Transverse colon (tissue), 4 donors: ENCODE results near the gene OR2D2. TPM values are rescaled to one million over a fixed set of nuclear protein-coding genes. Genes with fewer than 3 reads are reported as not detected.
"Not testable (repeated sequence)": the region's sequence is repeated elsewhere in the genome, so short reads cannot be mapped to it uniquely, and the experiment has no call there.

ENCODE experiments used
- DNase-seq: peaks from one replicate; pipeline ENCODE4 v3.0.0-alpha.2; 2019
- H3K27ac ChIP-seq, 4 donors: fragments of 200-600 bp; sonication (generic); 2 replicates each; pipeline ENCODE4 v1.5.1; 2016 to 2018; ENCODE audit warnings: inconsistent platforms in 4 of 4
- H3K27me3 ChIP-seq: fragments of 200-600 bp; sonication (generic); 2 replicates; pipeline ENCODE4 v1.5.1; 2017; ENCODE audit warnings: inconsistent platforms
- H3K36me3 ChIP-seq, 4 donors: fragments of 200-600 bp; sonication (generic); 2 replicates each; pipeline ENCODE4 v1.5.1; 2017 to 2019; ENCODE audit warnings: inconsistent platforms in 4 of 4
- H3K4me1 ChIP-seq, 4 donors: fragments of 200-600 bp; sonication (generic); 2 replicates each; pipeline ENCODE4 v1.5.1; 2017 to 2020; ENCODE audit warnings: inconsistent platforms in 4 of 4
- H3K4me3 ChIP-seq, 4 donors: fragments of 200-600 bp; sonication (generic); 1 replicate in 1 of 4; 2 replicates in 3 of 4; pipeline versions ENCODE4 v1.5.1 to v1.6.1; 2017 to 2019; ENCODE audit warnings: inconsistent platforms in 4 of 4
- H3K9me3 ChIP-seq, 2 donors: fragments of 200-600 bp; sonication (generic); 2 replicates each; pipeline ENCODE4 v1.5.1; 2017 to 2019; ENCODE audit warnings: inconsistent platforms in 2 of 2
- CTCF ChIP-seq, 5 experiments: fragments of 200-600 bp in 3 of 5; fragments of 450-650 bp in 2 of 5; sonication (generic) in 3 of 5; IDR thresholded peaks; 1 replicate in 2 of 5; 2 replicates in 3 of 5; pipeline ENCODE4 v1.5.1; 2016 to 2017; ENCODE audit warnings: antibody characterized with exemption in 5 of 5, inconsistent platforms in 3 of 5, mild to moderate bottlenecking in 2 of 5, moderate library complexity in 1 of 5
- EP300 ChIP-seq: sonication (generic); formaldehyde crosslinking; IDR thresholded peaks from one replicate; pipeline ENCODE4 v1.6.1; 2017; ENCODE audit warnings: antibody characterized with exemption, low read depth
- POLR2A ChIP-seq: fragments of 450-650 bp; IDR thresholded peaks from one replicate; pipeline ENCODE4 v1.6.1; 2016; ENCODE audit warnings: antibody characterized with exemption, mild to moderate bottlenecking, moderate library complexity
- POLR2AphosphoS5 ChIP-seq, 3 donors: sonication (generic); formaldehyde crosslinking; IDR thresholded peaks; one replicate each; pipeline ENCODE4 v1.6.1; 2016; ENCODE audit warnings: antibody characterized with exemption in 3 of 3
- WGBS, 2 donors: methylation state at CpG; one replicate each; pipeline ENCODE4 v1.1.5; 2018; ENCODE audit warnings: low coverage in 1 of 2; 5-methylcytosine and 5-hydroxymethylcytosine counted together
- in situ Hi-C, 4 donors: fragments of 200-750 bp; cut with MboI; loops; one replicate each; pipeline versions ENCODE4 v1.15.0 to v1.15.1; 2017; ENCODE audit warnings: low sequenced_read_pairs in 3 of 4, low pct_ligation_motif_present in 1 of 4, low pct_unique_long_range_greater_than_20kb in 1 of 4
- intact Hi-C: fragments of 100-400 bp; cut with DNase I; formaldehyde crosslinking; loops from one replicate; pipeline ENCODE4 v1.15.1; 2023; ENCODE audit warnings: low total_unique reads
- total RNA-seq, 4 donors: library from RNA; depleted of rRNA; stranded (reverse); fragments of >200 nt; gene quantifications; one replicate each; pipeline ENCODE4 v1.1.0, GENCODE V29; 2016

The OR2D2 gene
- total RNA-seq, 4 donors from 2014 or later: 0.64 to 1.4 TPM; not detected in 2

GRCh38 chr11:6889835-6890234, 2.5 kb downstream of the OR2D2 start:
- no peak overlapping the region for H3K4me3 ChIP-seq
- 77 to 88% methylated on average over 1 of the region's 1 CpG for WGBS, 2 donors
- intact Hi-C loops: loop anchor here (5.0 kb wide), 1 partner anchor 932 kb away; no protein-coding TSS in a partner anchor
- TF ChIP-seq POLR2A (no peak), CTCF (IDR thresholded peaks at IDR 0.05) (no peak), EP300 (no peak), POLR2AphosphoS5 (IDR thresholded peaks at IDR 0.05) (no peak)
- no peaks in the 10 kb centered on the region for H3K27me3 ChIP-seq
- in situ Hi-C loops: no loop called here
- no peak overlapping the region for H3K27ac ChIP-seq
- DNase-seq: no peak
- no peaks in the 10 kb centered on the region for H3K4me1 ChIP-seq
- no peaks in the 10 kb centered on the region for H3K9me3 ChIP-seq
- H3K36me3 ChIP-seq: no peaks in the 10 kb centered on the region

GRCh38 chr11:6888830-6889229, 3.5 kb downstream of the OR2D2 start:
- TF ChIP-seq POLR2A: no peak
- no peak for TF ChIP-seq CTCF (IDR thresholded peaks at IDR 0.05)
- TF ChIP-seq POLR2AphosphoS5 (IDR thresholded peaks at IDR 0.05): no peak
- TF ChIP-seq EP300: no peak
- Histone ChIP-seq H3K4me3 (no peak overlapping the region), H3K36me3 (no peaks in the 10 kb centered on the region), H3K9me3 (no peaks in the 10 kb centered on the region), H3K27ac (no peak overlapping the region), H3K27me3 (no peaks in the 10 kb centered on the region), H3K4me1 (no peaks in the 10 kb centered on the region)
- 89% methylated on average over 4 of the region's 4 CpGs for WGBS, 2 donors
- intact Hi-C loops: loop anchor here (5.0 kb wide), 1 partner anchor 933 kb away; no protein-coding TSS in a partner anchor
- in situ Hi-C loops: no loop called here
- DNase-seq: no peak

GRCh38 chr11:6887711-6888110, 4.6 kb downstream of the OR2D2 start:
- H3K4me1 ChIP-seq, H3K27me3 ChIP-seq, H3K27ac ChIP-seq, H3K9me3 ChIP-seq, in situ Hi-C loops, DNase-seq, H3K4me3 ChIP-seq, H3K36me3 ChIP-seq: not testable (repeated sequence)
- 88 to 89% methylated on average over 5 of the region's 5 CpGs for WGBS, 2 donors
- intact Hi-C loops: loop anchor here (5.0 kb wide), 1 partner anchor 935 kb away; no protein-coding TSS in a partner anchor

- in situ Hi-C loops: no loop called here
- Histone ChIP-seq H3K27ac (no peak overlapping the region), H3K36me3 (no peaks in the 10 kb centered on the region), H3K27me3 (no peaks in the 10 kb centered on the region), H3K4me3 (no peak overlapping the region), H3K4me1 (no peaks in the 10 kb centered on the region), H3K9me3 (no peaks in the 10 kb centered on the region)
- no peak for TF ChIP-seq CTCF (IDR thresholded peaks at IDR 0.05)
- TF ChIP-seq POLR2A: no peak
- no peak for TF ChIP-seq POLR2AphosphoS5 (IDR thresholded peaks at IDR 0.05)
- no peak for TF ChIP-seq EP300
- intact Hi-C loops: no loop called here
- DNase-seq: no peak
Observed at GRCh38 chr11:6882751-6883150, 9.5 kb downstream of the OR2D2 start.

DNA sequence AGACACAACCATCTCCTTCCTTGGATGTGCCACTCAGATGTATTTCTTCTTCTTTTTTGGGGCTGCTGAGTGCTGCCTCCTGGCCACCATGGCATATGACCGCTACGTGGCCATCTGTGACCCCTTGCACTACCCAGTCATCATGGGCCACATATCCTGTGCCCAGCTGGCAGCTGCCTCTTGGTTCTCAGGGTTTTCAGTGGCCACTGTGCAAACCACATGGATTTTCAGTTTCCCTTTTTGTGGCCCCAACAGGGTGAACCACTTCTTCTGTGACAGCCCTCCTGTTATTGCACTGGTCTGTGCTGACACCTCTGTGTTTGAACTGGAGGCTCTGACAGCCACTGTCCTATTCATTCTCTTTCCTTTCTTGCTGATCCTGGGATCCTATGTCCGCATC, 15.4 kb downstream of the OR2D2 start:
- Histone ChIP-seq H3K27me3 (no peaks in the 10 kb centered on the region), H3K9me3 (no peaks in the 10 kb centered on the region), H3K4me1 (no peaks in the 10 kb centered on the region), H3K36me3 (no peaks in the 10 kb centered on the region), H3K4me3 (no peak overlapping the region), H3K27ac (no peak overlapping the region)
- DNase-seq: peak; percentile 12
- TF ChIP-seq CTCF (IDR thresholded peaks at IDR 0.05) (no peak), POLR2A (no peak), POLR2AphosphoS5 (IDR thresholded peaks at IDR 0.05) (no peak), EP300 (no peak)
- 80 to 96% methylated on average over 1 to 3 of the region's 3 CpGs for WGBS, 2 donors
- intact Hi-C loops: no loop called here
- in situ Hi-C loops: no loop called here
